H1 (cell line): ENCODE measurements around the gene DIP2C.

ENCODE experiments used
- CTCF ChIP-seq, 3 experiments: IDR thresholded peaks; 1 replicate in 2 of 3; 2 replicates in 1 of 3; pipeline versions ENCODE4 v1.5.1 to v1.6.1; 2011; ENCODE audit warnings: low read length in 3 of 3, mild to moderate bottlenecking in 3 of 3, inconsistent platforms in 2 of 3, low read depth in 1 of 3, moderate library complexity in 1 of 3; ENCODE audit not compliant: insufficient read depth in 1 of 3; ENCODE audit errors: control extremely low read depth in 1 of 3
- EZH2 ChIP-seq: fragments of 200-600 bp; sonication (generic); IDR thresholded peaks from 2 replicates; pipeline ENCODE4 v1.7.1; 2012; ENCODE audit warnings: low read depth, mild to moderate bottlenecking, moderate library complexity, low read length, inconsistent platforms; ENCODE audit not compliant: severe bottlenecking
- HDAC6 ChIP-seq: IDR thresholded peaks from one replicate; pipeline ENCODE4 v1.7.1; 2012; ENCODE audit warnings: low read depth, mild to moderate bottlenecking, inconsistent platforms, low read length, moderate library complexity
- JUND ChIP-seq: IDR thresholded peaks from 2 replicates; pipeline ENCODE4 v1.6.1; 2011; ENCODE audit warnings: mild to moderate bottlenecking, improper control_type of control experiment, low read length
- MAFK ChIP-seq: IDR thresholded peaks from 2 replicates; pipeline ENCODE4 v1.6.1; 2012; ENCODE audit warnings: low read depth, mild to moderate bottlenecking, improper control_type of control experiment, low read length
- POLR2AphosphoS5 ChIP-seq: IDR thresholded peaks from 2 replicates; pipeline ENCODE4 v1.6.1; 2011; ENCODE audit warnings: low read depth, low read length
- RAD21 ChIP-seq, 2 experiments: IDR thresholded peaks in 1 of 2; conservative IDR thresholded peaks in 1 of 2; 2 replicates each; pipeline ENCODE4 v1.6.1; 2011; ENCODE audit warnings: low read depth in 2 of 2, low read length in 2 of 2, improper control_type of control experiment in 1 of 2, inconsistent platforms in 1 of 2, mild to moderate bottlenecking in 1 of 2, moderate library complexity in 1 of 2
- RBBP5 ChIP-seq: IDR thresholded peaks from 2 replicates; pipeline ENCODE4 v1.7.1; 2012; ENCODE audit warnings: low read depth, mild to moderate bottlenecking, inconsistent platforms, low read length, moderate library complexity, borderline replicate concordance
- TAF1 ChIP-seq: IDR thresholded peaks from 2 replicates; pipeline ENCODE4 v1.6.1; 2011; ENCODE audit warnings: mild to moderate bottlenecking, low read depth, low read length
- TBP ChIP-seq: IDR thresholded peaks from 2 replicates; pipeline ENCODE4 v1.6.1; 2011; ENCODE audit warnings: low read depth, low read length, improper control_type of control experiment
- YY1 ChIP-seq: IDR thresholded peaks from 2 replicates; pipeline ENCODE4 v1.6.1; 2011; ENCODE audit warnings: low read depth, mild to moderate bottlenecking, low read length

- TF ChIP-seq CTCF (IDR thresholded peaks at IDR 0.05; ENCODE audit: control extremely low read depth in 1 of 3, insufficient read depth in 1 of 3, low read depth in 1 of 3, low read length in 3 of 3) (no peak), MAFK (no peak), EZH2 (no peak), TAF1 (no peak), RAD21 (IDR thresholded peaks at IDR 0.05 in 1 of 2, conservative IDR thresholded peaks at IDR 0.05 in 1 of 2; ENCODE audit: low read depth in 2 of 2, low read length in 2 of 2) (no peak), RBBP5 (no peak), JUND (no peak), HDAC6 (no peak), POLR2AphosphoS5 (no peak), YY1 (no peak), TBP (no peak)
Measured at GRCh38 chr10:320771-321170, 368.7 kb downstream of the DIP2C start.
